ENCODE data around the gene AGAP1.
A peak's percentile ranks its signal among the peaks of the same experiment; 100 is the strongest.

Gene AGAP1

GRCh38 chr2:235545339-235546150, 51.7 kb downstream of the AGAP1 start:
- peak overlapping the region; percentile 92 for H3K27ac ChIP-seq
- no peak for TF ChIP-seq CTCF (conservative IDR thresholded peaks at IDR 0.05)

DNA sequence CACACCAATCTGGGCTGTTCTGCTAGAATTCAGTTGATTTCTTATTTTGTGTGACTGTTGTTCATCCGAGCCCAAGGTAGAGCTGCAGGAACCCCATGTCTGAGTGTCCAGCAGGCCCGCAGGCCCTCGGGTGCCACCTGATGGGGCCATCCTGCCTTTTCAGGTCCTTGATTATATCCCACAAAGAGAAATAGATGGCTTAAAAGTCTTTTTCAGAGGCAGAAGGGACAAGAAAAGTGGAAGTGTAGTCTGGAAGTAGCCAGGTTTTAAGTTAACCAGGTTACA, 52.2 kb downstream of the AGAP1 start:
- H3K27ac ChIP-seq = peak overlapping the region; percentile 92; the same call in 1 of the 2 replicates
- TF ChIP-seq CTCF (conservative IDR thresholded peaks at IDR 0.05) = no peak

DNA sequence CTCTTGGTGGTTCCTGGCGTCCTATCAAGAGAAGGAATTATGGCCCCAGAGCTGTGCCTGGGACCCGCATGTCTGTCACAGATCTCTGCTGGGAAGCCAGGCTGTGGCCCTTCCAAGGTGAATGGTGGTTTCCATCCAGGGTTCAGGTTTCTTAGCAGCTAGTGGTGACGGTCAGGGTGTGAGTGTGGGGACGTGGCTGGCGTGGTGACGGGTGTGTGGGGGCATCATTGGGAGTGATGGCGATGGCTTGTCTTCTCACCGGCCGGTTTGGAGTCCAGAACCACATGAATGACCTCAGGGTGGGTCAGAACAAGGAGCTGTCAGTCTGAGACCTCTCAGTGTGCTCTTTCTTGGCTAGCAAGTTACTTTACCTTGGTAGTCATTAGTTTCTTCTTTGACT, 52.6 kb downstream of the AGAP1 start:
- peak overlapping the region; percentile 92; the same call in 1 of the 2 replicates for H3K27ac ChIP-seq
- TF ChIP-seq CTCF (conservative IDR thresholded peaks at IDR 0.05) = no peak

- no peak for TF ChIP-seq CTCF (conservative IDR thresholded peaks at IDR 0.05)
- 0 out of 2 replicates have a peak overlapping the region, but pooled peaks have one; percentile 11 for H3K27ac ChIP-seq
Observed at GRCh38 chr2:235549735-235550377, 56.0 kb downstream of the AGAP1 start.

- H3K27ac ChIP-seq = no peak overlapping the region
- TF ChIP-seq CTCF (conservative IDR thresholded peaks at IDR 0.05) = no peak
Observed at GRCh38 chr2:235550378-235550760, 56.5 kb downstream of the AGAP1 start.

DNA sequence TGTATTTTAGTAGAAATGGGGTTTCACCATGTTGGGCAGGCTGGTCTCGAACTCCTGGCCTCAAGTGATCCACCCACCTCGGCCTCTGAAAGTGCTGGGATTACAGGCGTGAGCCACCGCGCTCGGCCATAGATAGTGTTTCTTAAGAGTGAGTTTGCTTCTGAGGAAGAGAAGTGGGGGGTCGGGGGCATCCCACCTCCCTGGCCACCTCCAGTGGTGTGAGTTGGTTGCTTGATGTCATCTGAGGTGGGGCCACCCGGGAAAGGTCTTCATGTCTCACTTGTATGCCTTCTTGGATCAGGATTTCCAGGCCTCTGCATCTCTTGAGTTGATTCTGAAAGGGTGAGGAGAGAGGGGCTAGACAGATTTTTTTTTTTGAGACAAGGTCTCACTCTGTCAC, 57.1 kb downstream of the AGAP1 start:
- peak overlapping the region; percentile 54 for H3K27ac ChIP-seq
- no peak for TF ChIP-seq CTCF (conservative IDR thresholded peaks at IDR 0.05)

DNA sequence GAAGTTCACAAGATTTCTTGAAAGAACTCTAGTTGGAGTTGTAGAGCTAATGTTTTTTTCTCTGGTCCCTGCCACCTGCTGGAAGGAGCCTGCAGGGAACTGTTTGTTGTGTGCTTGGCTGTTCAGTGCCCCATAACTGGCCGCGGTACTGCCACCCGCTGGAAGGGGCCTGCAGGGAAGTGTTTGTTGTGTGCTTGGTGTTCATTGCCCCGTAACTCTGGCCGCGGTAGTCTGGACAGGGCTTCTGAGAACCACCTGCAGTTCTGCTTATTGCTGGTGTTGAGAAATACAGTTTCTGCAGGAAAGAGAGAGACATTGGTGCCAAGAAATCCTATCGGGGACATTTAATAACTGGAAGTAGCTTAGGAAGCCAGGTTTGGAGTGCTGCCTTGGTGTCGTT, 58.1 kb downstream of the AGAP1 start:
- H3K27ac ChIP-seq = peak overlapping the region; percentile 54
- TF ChIP-seq CTCF (conservative IDR thresholded peaks at IDR 0.05) = peak; percentile 85

All from VCaP (cell line).